Prostate gland (tissue), 2 donors: ENCODE data around the gene ABCC4.

Source experiments
- POLR2A ChIP-seq: fragments of 450-650 bp; IDR thresholded peaks from one replicate; pipeline ENCODE4 v1.6.1; 2016; ENCODE audit warnings: antibody characterized with exemption, mild to moderate bottlenecking
- TF ChIP-seq, protein P1 (sequence below), 4 experiments: fragments of 200-600 bp in 2 of 4; fragments of 450-650 bp in 2 of 4; sonication (generic) in 2 of 4; IDR thresholded peaks; 1 replicate in 3 of 4; 2 replicates in 1 of 4; pipeline ENCODE4 v1.5.1; 2016 to 2019; ENCODE audit warnings: antibody characterized with exemption in 4 of 4, mild to moderate bottlenecking in 2 of 4, moderate library complexity in 2 of 4

DNA sequence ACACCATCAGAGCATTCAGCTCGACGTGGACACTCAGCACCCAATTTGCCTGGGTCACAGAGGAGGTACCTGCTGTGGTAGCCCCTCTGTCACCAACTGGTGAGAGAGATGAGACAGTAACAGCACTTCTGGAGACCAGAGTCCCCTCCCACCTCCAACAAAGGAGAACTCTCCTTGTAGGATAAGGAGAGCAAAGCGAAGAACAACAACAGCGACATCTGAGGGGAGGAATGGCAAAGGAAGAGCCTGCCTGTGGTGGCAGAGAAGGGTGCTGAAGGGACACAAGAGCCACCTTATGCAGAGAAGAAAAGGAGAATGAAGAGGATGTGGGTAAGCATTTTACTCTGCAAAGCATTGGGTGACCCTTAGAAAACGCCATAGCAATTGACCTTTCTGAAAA, 167.8 kb downstream of the ABCC4 start:
- TF ChIP-seq, protein P1, sequence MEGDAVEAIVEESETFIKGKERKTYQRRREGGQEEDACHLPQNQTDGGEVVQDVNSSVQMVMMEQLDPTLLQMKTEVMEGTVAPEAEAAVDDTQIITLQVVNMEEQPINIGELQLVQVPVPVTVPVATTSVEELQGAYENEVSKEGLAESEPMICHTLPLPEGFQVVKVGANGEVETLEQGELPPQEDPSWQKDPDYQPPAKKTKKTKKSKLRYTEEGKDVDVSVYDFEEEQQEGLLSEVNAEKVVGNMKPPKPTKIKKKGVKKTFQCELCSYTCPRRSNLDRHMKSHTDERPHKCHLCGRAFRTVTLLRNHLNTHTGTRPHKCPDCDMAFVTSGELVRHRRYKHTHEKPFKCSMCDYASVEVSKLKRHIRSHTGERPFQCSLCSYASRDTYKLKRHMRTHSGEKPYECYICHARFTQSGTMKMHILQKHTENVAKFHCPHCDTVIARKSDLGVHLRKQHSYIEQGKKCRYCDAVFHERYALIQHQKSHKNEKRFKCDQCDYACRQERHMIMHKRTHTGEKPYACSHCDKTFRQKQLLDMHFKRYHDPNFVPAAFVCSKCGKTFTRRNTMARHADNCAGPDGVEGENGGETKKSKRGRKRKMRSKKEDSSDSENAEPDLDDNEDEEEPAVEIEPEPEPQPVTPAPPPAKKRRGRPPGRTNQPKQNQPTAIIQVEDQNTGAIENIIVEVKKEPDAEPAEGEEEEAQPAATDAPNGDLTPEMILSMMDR (IDR thresholded peaks at IDR 0.05): no peak
- TF ChIP-seq POLR2A: no peak
